Osteoblast (primary cell): ENCODE data around the gene KERA. TPM values are rescaled to one million over a fixed set of nuclear protein-coding genes. Genes with fewer than 3 reads are reported as not detected.

ENCODE experiments used
- DNase-seq: peaks from one replicate; pipeline ENCODE4 v3.0.0; 2011; ENCODE audit warnings: low spot score, mixed read lengths; ENCODE audit not compliant: insufficient read length; ENCODE audit errors: missing footprints
- H2AFZ ChIP-seq: 2 replicates; pipeline ENCODE4 v1.6.0; 2011; ENCODE audit warnings: mild to moderate bottlenecking, low read length
- H3K27ac ChIP-seq: 2 replicates; pipeline ENCODE4 v1.5.1; 2011; ENCODE audit warnings: mild to moderate bottlenecking, low read depth, low read length, moderate library complexity
- H3K27me3 ChIP-seq: 2 replicates; pipeline ENCODE4 v1.6.0; 2012; ENCODE audit warnings: mild to moderate bottlenecking, control low read depth, inconsistent platforms, low read length, moderate library complexity; ENCODE audit not compliant: insufficient read depth
- H3K36me3 ChIP-seq: 2 replicates; pipeline ENCODE4 v1.5.1; 2011; ENCODE audit warnings: mild to moderate bottlenecking, low read length, control low read depth, moderate library complexity; ENCODE audit not compliant: insufficient read depth
- H3K4me1 ChIP-seq: 2 replicates; pipeline ENCODE4 v1.5.1; 2011; ENCODE audit warnings: mild to moderate bottlenecking, low read length, control low read depth, moderate library complexity; ENCODE audit not compliant: insufficient read depth
- H3K4me2 ChIP-seq: 2 replicates; pipeline ENCODE4 v1.6.0; 2011; ENCODE audit warnings: mild to moderate bottlenecking, low read length; ENCODE audit not compliant: insufficient read depth
- H3K4me3 ChIP-seq: fragments of 200-600 bp; sonication (generic); 3 replicates; pipeline ENCODE4 v1.5.1; 2012; ENCODE audit warnings: mild to moderate bottlenecking, low read length, inconsistent platforms; ENCODE audit not compliant: insufficient read depth
- H3K79me2 ChIP-seq: 2 replicates; pipeline ENCODE4 v1.6.0; 2012; ENCODE audit warnings: mild to moderate bottlenecking, low read length, control low read depth, inconsistent platforms; ENCODE audit not compliant: insufficient read depth
- H3K9me3 ChIP-seq: 2 replicates; pipeline ENCODE4 v1.5.1; 2011; ENCODE audit warnings: low read depth, low read length, control low read depth
- H4K20me1 ChIP-seq: 2 replicates; pipeline ENCODE4 v1.6.0; 2012; ENCODE audit warnings: mild to moderate bottlenecking, low read length, control low read depth; ENCODE audit not compliant: insufficient read depth
- total RNA-seq: library from RNA; depleted of rRNA; stranded (reverse); fragments of >200 nt; gene quantifications from 2 replicates; pipeline ENCODE4 v1.2.3, GENCODE V29; 2012
- TF ChIP-seq, protein P1 (sequence below): IDR thresholded peaks from 2 replicates; pipeline ENCODE4 v1.5.1; 2011; ENCODE audit warnings: mild to moderate bottlenecking, low read depth, low read length, moderate library complexity; ENCODE audit errors: extremely low read depth

The KERA gene
- total RNA-seq, 1 donor = not detected

DNA sequence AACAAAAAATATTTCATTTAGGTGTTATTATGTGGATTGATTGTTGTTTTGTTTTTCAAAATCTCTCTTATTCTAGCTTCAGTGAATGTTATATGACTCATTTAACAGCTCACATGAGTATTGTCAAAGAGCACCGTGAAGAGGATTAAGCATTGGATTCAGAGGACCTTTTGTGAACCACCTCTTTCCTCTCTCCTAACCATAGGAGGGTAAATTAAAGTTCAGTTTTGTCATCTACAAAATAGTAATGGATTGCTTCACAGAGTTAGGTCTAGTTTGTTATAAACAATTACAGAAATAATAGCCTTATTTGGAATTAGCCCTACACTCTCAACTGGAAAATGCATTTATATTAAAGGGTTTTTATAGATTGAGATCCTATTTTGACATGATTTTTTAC, 962 bp upstream of the KERA start:
- no peaks in the 10 kb centered on the region for H3K36me3 ChIP-seq
- H3K27ac ChIP-seq = no peak overlapping the region
- TF ChIP-seq, protein P1, sequence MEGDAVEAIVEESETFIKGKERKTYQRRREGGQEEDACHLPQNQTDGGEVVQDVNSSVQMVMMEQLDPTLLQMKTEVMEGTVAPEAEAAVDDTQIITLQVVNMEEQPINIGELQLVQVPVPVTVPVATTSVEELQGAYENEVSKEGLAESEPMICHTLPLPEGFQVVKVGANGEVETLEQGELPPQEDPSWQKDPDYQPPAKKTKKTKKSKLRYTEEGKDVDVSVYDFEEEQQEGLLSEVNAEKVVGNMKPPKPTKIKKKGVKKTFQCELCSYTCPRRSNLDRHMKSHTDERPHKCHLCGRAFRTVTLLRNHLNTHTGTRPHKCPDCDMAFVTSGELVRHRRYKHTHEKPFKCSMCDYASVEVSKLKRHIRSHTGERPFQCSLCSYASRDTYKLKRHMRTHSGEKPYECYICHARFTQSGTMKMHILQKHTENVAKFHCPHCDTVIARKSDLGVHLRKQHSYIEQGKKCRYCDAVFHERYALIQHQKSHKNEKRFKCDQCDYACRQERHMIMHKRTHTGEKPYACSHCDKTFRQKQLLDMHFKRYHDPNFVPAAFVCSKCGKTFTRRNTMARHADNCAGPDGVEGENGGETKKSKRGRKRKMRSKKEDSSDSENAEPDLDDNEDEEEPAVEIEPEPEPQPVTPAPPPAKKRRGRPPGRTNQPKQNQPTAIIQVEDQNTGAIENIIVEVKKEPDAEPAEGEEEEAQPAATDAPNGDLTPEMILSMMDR = no peak
- H3K9me3 ChIP-seq = no peaks in the 10 kb centered on the region
- no peak overlapping the region for H2AFZ ChIP-seq
- H3K4me1 ChIP-seq = peaks cover 4% of the 10 kb centered on the region
- H4K20me1 ChIP-seq = no peaks in the 10 kb centered on the region
- H3K79me2 ChIP-seq = no peaks in the 10 kb centered on the region
- no peak for DNase-seq
- no peak overlapping the region for H3K4me3 ChIP-seq
- no peaks in the 10 kb centered on the region for H3K27me3 ChIP-seq
- H3K4me2 ChIP-seq = no peak overlapping the region

DNA sequence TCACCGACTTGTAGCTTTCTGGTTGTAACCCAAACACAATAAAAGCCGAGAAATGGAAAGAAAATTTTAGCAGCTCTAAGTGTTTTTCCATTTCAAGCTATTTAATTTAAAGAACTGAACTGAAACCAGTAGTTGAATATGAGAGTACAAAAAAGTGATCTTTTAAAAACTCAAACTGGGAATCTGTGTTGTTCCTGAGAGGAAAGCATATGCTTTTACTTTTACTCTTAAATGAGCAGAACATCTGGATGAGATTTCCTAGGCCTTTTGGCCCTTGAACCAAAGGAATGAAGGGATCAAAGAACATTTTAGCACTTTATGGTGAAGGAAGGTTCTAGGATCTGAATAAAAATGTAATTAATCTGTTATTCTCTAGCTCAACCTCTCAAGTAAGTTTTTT, 1.3 kb downstream of the KERA start:
- DNase-seq = no peak
- H4K20me1 ChIP-seq = no peaks in the 10 kb centered on the region
- no peak overlapping the region for H3K4me3 ChIP-seq
- H3K36me3 ChIP-seq = no peaks in the 10 kb centered on the region
- H2AFZ ChIP-seq = no peak overlapping the region
- H3K4me2 ChIP-seq = no peak overlapping the region
- TF ChIP-seq, protein P1 = no peak
- no peaks in the 10 kb centered on the region for H3K79me2 ChIP-seq
- no peaks in the 10 kb centered on the region for H3K9me3 ChIP-seq
- no peaks in the 10 kb centered on the region for H3K27me3 ChIP-seq
- peaks cover 4% of the 10 kb centered on the region for H3K4me1 ChIP-seq
- no peak overlapping the region for H3K27ac ChIP-seq

DNA sequence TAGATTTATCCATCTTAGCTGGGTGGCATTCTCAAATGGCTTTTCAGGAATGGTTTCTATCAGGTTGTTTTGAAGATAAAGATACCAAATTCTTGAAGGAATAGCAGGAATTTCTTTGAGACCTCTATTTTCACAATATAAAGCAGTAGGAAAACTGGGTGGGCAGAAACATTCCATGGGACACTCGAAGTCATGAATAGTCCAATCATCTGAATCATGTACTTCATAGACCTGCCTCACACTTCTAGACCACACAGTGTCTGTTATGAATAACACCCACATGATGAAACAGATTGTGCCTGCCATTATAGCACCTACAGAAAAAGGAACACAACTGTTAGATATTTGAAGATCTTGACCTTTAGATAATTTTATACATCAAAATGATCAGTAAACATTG, 1.8 kb downstream of the KERA start:
- H3K27me3 ChIP-seq = no peaks in the 10 kb centered on the region
- H3K4me1 ChIP-seq = peaks cover 4% of the 10 kb centered on the region
- no peaks in the 10 kb centered on the region for H3K36me3 ChIP-seq
- no peaks in the 10 kb centered on the region for H4K20me1 ChIP-seq
- DNase-seq = no peak
- H3K4me3 ChIP-seq = no peak overlapping the region
- TF ChIP-seq, protein P1 = no peak
- H3K9me3 ChIP-seq = no peaks in the 10 kb centered on the region
- no peak overlapping the region for H3K4me2 ChIP-seq
- no peak overlapping the region for H3K27ac ChIP-seq
- H3K79me2 ChIP-seq = no peaks in the 10 kb centered on the region
- H2AFZ ChIP-seq = no peak overlapping the region

DNA sequence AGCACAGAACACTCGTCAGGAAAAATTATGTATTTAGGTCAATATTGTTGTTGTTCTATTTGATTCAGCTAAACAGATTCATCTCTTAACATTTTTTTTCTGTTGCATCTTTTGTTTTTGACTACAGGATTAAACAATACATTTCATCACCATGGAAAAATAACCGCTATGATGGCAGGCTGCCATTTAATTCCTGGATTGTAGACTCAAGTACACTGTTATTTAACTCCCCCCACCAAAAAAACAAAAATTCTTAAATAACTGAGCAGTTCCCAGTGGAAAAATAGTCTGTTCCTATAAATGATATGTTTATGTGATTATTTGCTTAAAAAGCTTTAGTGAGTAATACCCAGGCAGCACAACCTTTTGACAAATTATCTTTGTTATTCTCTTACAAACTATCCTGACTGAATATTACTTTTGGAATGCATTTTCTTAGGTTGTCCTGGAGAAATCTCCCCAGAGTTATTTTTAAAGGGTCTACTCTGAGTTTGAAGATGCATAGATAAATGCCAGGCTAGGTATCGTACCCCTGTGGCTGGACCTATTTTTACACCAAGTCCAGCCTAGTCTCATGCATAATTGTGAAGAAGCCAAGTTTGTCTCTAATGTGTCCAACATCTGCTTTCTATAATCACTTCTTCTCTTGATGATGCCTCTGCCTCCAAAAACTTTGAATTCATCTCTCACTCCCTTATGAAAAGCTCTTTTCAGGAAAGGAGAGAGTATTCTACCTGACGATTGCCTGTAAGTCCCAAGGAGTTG, 3.7 kb downstream of the KERA start:
- peak overlapping the region; percentile 6 for H3K4me2 ChIP-seq

More for the DNA sequence above, 3.7 kb downstream of the KERA start:
- TF ChIP-seq, protein P1 = no peak
- Histone ChIP-seq H2AFZ (no peak overlapping the region), H3K4me3 (no peak overlapping the region), H3K27me3 (no peaks in the 10 kb centered on the region), H4K20me1 (no peaks in the 10 kb centered on the region), H3K9me3 (no peaks in the 10 kb centered on the region), H3K4me1 (peaks cover 4% of the 10 kb centered on the region), H3K36me3 (no peaks in the 10 kb centered on the region), H3K27ac (peak overlapping the region; percentile 51), H3K79me2 (no peaks in the 10 kb centered on the region)
- DNase-seq = no peak
